GM12878 (cell line): ENCODE results near the gene OR1F1. TPM values are rescaled to one million over a fixed set of nuclear protein-coding genes. Genes with fewer than 3 reads are reported as not detected.
A peak's percentile ranks its signal among the peaks of the same experiment; 100 is the strongest.

Source experiments
- BACH1 ChIP-seq: fragments of 450-650 bp; IDR thresholded peaks from 2 replicates; pipeline ENCODE4 v1.6.1; 2017; ENCODE audit warnings: mild to moderate bottlenecking, borderline replicate concordance
- CREM ChIP-seq: IDR thresholded peaks from 2 replicates; pipeline ENCODE4 v1.6.1; 2014; ENCODE audit warnings: antibody characterized with exemption, low read depth
- CUX1 ChIP-seq: IDR thresholded peaks from 2 replicates; pipeline ENCODE4 v1.6.1; 2012; ENCODE audit warnings: improper control_type of control experiment, low read depth, low read length; ENCODE audit not compliant: insufficient replicate concordance
- POLR2A ChIP-seq: IDR thresholded peaks from 2 replicates; pipeline ENCODE4 v1.6.1; 2011; ENCODE audit warnings: low read depth, mild to moderate bottlenecking, low read length
- POLR2AphosphoS2 ChIP-seq: IDR thresholded peaks from 2 replicates; pipeline ENCODE4 v1.6.1; 2011; ENCODE audit warnings: low read depth, mild to moderate bottlenecking, low read length, improper control_type of control experiment, moderate library complexity
- POU2F2 ChIP-seq: IDR thresholded peaks from 3 replicates; pipeline ENCODE4 v1.6.1; 2011; ENCODE audit warnings: low read depth, mild to moderate bottlenecking, low read length, borderline replicate concordance
- TCF3 ChIP-seq: IDR thresholded peaks from 2 replicates; pipeline ENCODE4 v1.6.1; 2012; ENCODE audit warnings: low read depth, mild to moderate bottlenecking, low read length, borderline replicate concordance; ENCODE audit not compliant: insufficient read depth
- WRNIP1 ChIP-seq: IDR thresholded peaks from 2 replicates; pipeline ENCODE4 v1.6.1; 2011; ENCODE audit warnings: low read depth, low read length, improper control_type of control experiment, borderline replicate concordance
- polyA plus RNA-seq, 11 experiments: library from polyadenylated mRNA; depleted of rRNA in 4 of 11; unstranded in 6 of 11; stranded (reverse) in 5 of 11; fragments of >200 nt; fragmentation: Nextera tagmentation in 4 of 11; fragmentation: Illumina TruSeq in 1 of 11; extraction: Ambion mirVana in 4 of 11; extraction: Trizol in 1 of 11; gene quantifications; 1 replicate in 1 of 11; 2 replicates in 10 of 11; pipeline versions ENCODE4 v1.2.1 to v1.2.3, GENCODE V29; 2011 to 2016; ENCODE audit warnings: inconsistent platforms in 2 of 11, missing spikeins in 2 of 11, low read depth in 1 of 11
- total RNA-seq, 4 experiments: library from RNA; depleted of rRNA in 3 of 4; stranded (reverse); fragments of >200 nt in 3 of 4; fragmentation: Illumina TruSeq in 1 of 4; extraction: Trizol in 1 of 4; gene quantifications; 2 replicates each; pipeline versions ENCODE4 v1.2.1 to v1.2.3, GENCODE V29; 2013 to 2021

OR1F1 gene
- total and polyA plus RNA-seq, 10 of the 15 experiments (the other 5 are each of a cell fraction or from before 2014, with no cell fraction given): 0.10 to 0.14 (median 0.12) TPM; not detected in 7

GRCh38 chr16:3173892-3174617 is 13.9 kb upstream of the OR1F1 start (continued):
- no peak for TF ChIP-seq WRNIP1
- no peak for TF ChIP-seq TCF3
- TF ChIP-seq POU2F2: no peak
- no peak for TF ChIP-seq BACH1
- 0 out of 2 replicates have a peak, but pooled peaks have one; percentile 24 for TF ChIP-seq CREM
- no peak; the same call in 1 of the 2 replicates for TF ChIP-seq POLR2A
- TF ChIP-seq POLR2AphosphoS2: no peak
- TF ChIP-seq CUX1: no peak
